IPS-18a (cell line): ENCODE data around the gene PRUNE2.
A peak's percentile ranks its signal among the peaks of the same experiment; 100 is the strongest.

Experiments used
- H3K27ac ChIP-seq: one replicate; pipeline ENCODE4 v1.5.1; 2013; ENCODE audit warnings: low read length
- H3K27me3 ChIP-seq: one replicate; pipeline ENCODE4 v1.6.1; 2013; ENCODE audit warnings: mild to moderate bottlenecking, low read length; ENCODE audit not compliant: control insufficient read depth, insufficient read depth
- H3K36me3 ChIP-seq: one replicate; pipeline ENCODE4 v1.6.1; 2013; ENCODE audit warnings: low read depth, low read length; ENCODE audit not compliant: control insufficient read depth
- H3K4me1 ChIP-seq: one replicate; pipeline ENCODE4 v1.6.1; 2013; ENCODE audit warnings: low read depth, low read length; ENCODE audit not compliant: control insufficient read depth
- H3K4me3 ChIP-seq: one replicate; pipeline ENCODE4 v1.5.1; 2013; ENCODE audit warnings: low read length
- H3K9ac ChIP-seq: one replicate; pipeline ENCODE4 v1.6.1; 2013; ENCODE audit warnings: mild to moderate bottlenecking, low read length, moderate library complexity
- H3K9me3 ChIP-seq: one replicate; pipeline ENCODE4 v1.6.1; 2013; ENCODE audit warnings: low read depth, low read length; ENCODE audit not compliant: control insufficient read depth

PRUNE2 gene

GRCh38 chr9:76571288-76571687 is 334.6 kb downstream of the PRUNE2 start:
- peak overlapping the region; percentile 47 for H3K4me3 ChIP-seq

DNA sequence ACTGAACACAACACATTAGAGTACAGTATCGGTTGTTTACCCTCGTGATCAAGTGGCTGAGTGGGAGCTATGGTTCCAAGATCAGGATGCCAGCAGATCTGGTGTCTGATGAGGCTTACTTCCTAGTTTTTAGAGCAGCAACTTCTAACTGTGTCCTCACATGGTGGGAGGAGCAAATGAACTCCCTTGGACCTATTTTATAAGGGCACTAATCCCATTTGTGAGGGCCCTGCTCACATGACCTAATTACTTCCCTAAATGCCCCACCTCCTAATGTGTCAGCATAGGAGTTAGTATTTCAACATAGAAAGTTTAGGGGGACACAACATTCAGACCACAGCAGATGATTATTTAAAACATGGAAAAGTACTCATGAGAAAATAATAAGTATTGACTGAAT is 335.1 kb downstream of the PRUNE2 start:
- Histone ChIP-seq H3K9ac (no peak overlapping the region), H3K27me3 (peaks cover 22% of the 10 kb centered on the region), H3K27ac (no peak overlapping the region), H3K4me1 (peaks cover 4% of the 10 kb centered on the region), H3K9me3 (no peaks in the 10 kb centered on the region), H3K36me3 (no peaks in the 10 kb centered on the region), H3K4me3 (no peak overlapping the region)

More at GRCh38 chr9:76571288-76571687, 334.6 kb downstream of the PRUNE2 start:
- Histone ChIP-seq H3K27me3 (peaks cover 22% of the 10 kb centered on the region), H3K9ac (no peak overlapping the region), H3K9me3 (no peaks in the 10 kb centered on the region), H3K27ac (no peak overlapping the region), H3K36me3 (no peaks in the 10 kb centered on the region), H3K4me1 (peaks cover 4% of the 10 kb centered on the region)

- Histone ChIP-seq H3K36me3 (no peaks in the 10 kb centered on the region), H3K9me3 (no peaks in the 10 kb centered on the region), H3K4me3 (no peak overlapping the region), H3K4me1 (peaks cover under 1% of the 10 kb centered on the region), H3K27ac (no peak overlapping the region), H3K9ac (no peak overlapping the region), H3K27me3 (peaks cover 16% of the 10 kb centered on the region)
Measured at GRCh38 chr9:76567086-76567485, 338.8 kb downstream of the PRUNE2 start.

DNA sequence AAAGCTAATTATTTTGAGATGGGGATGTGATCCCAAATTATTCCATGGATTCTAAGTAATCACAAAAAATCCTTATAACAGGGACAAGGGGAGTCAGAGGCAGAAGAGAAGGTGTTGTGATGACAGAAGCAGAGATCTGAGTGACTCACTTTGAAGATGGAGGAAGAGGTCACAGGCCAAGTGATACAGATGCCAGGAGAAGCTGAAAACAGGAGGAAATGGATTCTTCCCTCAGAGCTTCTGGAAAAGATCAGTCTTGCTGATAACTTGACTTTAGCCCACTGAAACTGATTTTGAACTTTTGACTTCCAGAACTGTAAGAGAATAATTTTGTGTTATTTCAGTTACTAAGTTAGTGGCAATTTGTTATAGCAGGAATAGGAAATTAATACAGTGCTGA is 341.6 kb downstream of the PRUNE2 start:
- Histone ChIP-seq H3K27ac (no peak overlapping the region), H3K4me3 (no peak overlapping the region), H3K4me1 (peaks cover 7% of the 10 kb centered on the region), H3K36me3 (no peaks in the 10 kb centered on the region), H3K9me3 (no peaks in the 10 kb centered on the region), H3K9ac (no peak overlapping the region), H3K27me3 (no peaks in the 10 kb centered on the region)

GRCh38 chr9:76562511-76562911 is 343.4 kb downstream of the PRUNE2 start:
- Histone ChIP-seq H3K36me3 (no peaks in the 10 kb centered on the region), H3K4me1 (peaks cover 7% of the 10 kb centered on the region), H3K4me3 (no peak overlapping the region), H3K27me3 (no peaks in the 10 kb centered on the region), H3K9me3 (no peaks in the 10 kb centered on the region), H3K9ac (no peak overlapping the region), H3K27ac (no peak overlapping the region)

DNA sequence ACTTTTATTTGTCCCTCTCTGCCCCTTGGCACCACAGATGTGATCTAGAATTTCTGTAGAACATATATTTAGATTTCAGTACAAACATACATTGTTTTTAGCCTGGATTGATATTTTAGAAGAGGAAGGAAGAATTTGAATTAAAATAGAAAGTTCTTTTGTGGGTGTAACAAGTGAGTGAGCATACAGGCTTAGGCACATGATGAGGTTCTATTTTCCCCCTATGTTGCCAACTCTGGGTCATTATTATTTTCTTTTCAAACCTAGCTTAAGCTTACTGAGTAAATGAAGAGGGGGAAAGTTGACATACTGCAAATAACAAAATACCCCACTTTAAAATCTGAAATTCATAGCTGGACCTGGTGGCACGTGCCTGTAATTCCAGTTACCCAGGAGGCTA is 344.0 kb downstream of the PRUNE2 start:
- Histone ChIP-seq H3K36me3 (no peaks in the 10 kb centered on the region), H3K27ac (no peak overlapping the region), H3K4me1 (peaks cover 7% of the 10 kb centered on the region), H3K4me3 (no peak overlapping the region), H3K9me3 (no peaks in the 10 kb centered on the region), H3K27me3 (no peaks in the 10 kb centered on the region), H3K9ac (no peak overlapping the region)
